ENCODE data around the gene PRDM1. TPM values are rescaled to one million over a fixed set of nuclear protein-coding genes. Genes with fewer than 3 reads are reported as not detected.

The PRDM1 gene
- 0.40 and 0.44 TPM in 2 replicates for total RNA-seq

GRCh38 chr6:106085984-106086813 is at the start of gene PRDM1:
Gene PRDM1, plus strand, starts transcription at chr6:106086336. Its CDS starts 218 bp downstream, at chr6:106086554.

Other genes starting within 250 kb of the PRDM1 start
- 46.8 and 50.3 TPM in 2 replicates for gene ATG5, start 239.4 kb downstream of the PRDM1 start, total RNA-seq

Data from aortic smooth muscle cell (primary cell).